Ascending aorta (tissue), 2 donors: Measurements from ENCODE around the gene KRT76. TPM values are rescaled to one million over a fixed set of nuclear protein-coding genes. Genes with fewer than 3 reads are reported as not detected.

Experiments
- DNase-seq, 2 donors: peaks; one replicate each; pipeline ENCODE4 v3.0.0-alpha.2; 2019; ENCODE audit warnings: low spot score in 2 of 2
- H3K27ac ChIP-seq, 2 donors: fragments of 200-600 bp; sonication (generic); one replicate each; pipeline ENCODE4 v1.5.1; 2016 to 2017; ENCODE audit warnings: mild to moderate bottlenecking in 1 of 2
- H3K27me3 ChIP-seq: fragments of 200-600 bp; sonication (generic); one replicate; pipeline ENCODE4 v1.5.1; 2017
- H3K36me3 ChIP-seq, 2 donors: fragments of 200-600 bp; sonication (generic); one replicate each; pipeline ENCODE4 v1.5.1; 2016
- H3K4me1 ChIP-seq, 2 donors: fragments of 200-600 bp; sonication (generic); one replicate each; pipeline ENCODE4 v1.5.1; 2016 to 2017; ENCODE audit warnings: mild to moderate bottlenecking in 1 of 2
- H3K4me3 ChIP-seq, 2 donors: fragments of 200-600 bp; sonication (generic); one replicate each; pipeline ENCODE4 v1.5.1; 2016 to 2017; ENCODE audit warnings: mild to moderate bottlenecking in 1 of 2
- H3K9me3 ChIP-seq, 2 donors: fragments of 200-600 bp; sonication (generic); one replicate each; pipeline ENCODE4 v1.5.1; 2016
- intact Hi-C: fragments of 100-400 bp; cut with DNase I; formaldehyde crosslinking; loops from one replicate; pipeline ENCODE4 v1.15.1; 2023
- total RNA-seq: library from RNA; depleted of rRNA; stranded (reverse); fragments of >200 nt; gene quantifications from one replicate; pipeline ENCODE4 v1.1.0, GENCODE V29; 2016
- TF ChIP-seq, protein P1 (sequence below), 3 experiments: fragments of 200-600 bp in 2 of 3; fragments of 450-650 bp in 1 of 3; sonication (generic) in 2 of 3; IDR thresholded peaks; one replicate each; pipeline ENCODE4 v1.5.1; 2016 to 2019; ENCODE audit warnings: antibody characterized with exemption in 3 of 3, mild to moderate bottlenecking in 1 of 3, moderate library complexity in 1 of 3

KRT76 gene
- total RNA-seq, 1 donor from 2014 or later: not detected

GRCh38 chr12:52769946-52770345 lies 7.2 kb downstream of the KRT76 start:
- Histone ChIP-seq H3K27me3 (no peaks in the 10 kb centered on the region), H3K4me3 (no peak overlapping the region), H3K9me3 (no peaks in the 10 kb centered on the region), H3K36me3 (no peaks in the 10 kb centered on the region), H3K27ac (no peak overlapping the region), H3K4me1 (no peaks in the 10 kb centered on the region)
- TF ChIP-seq, protein P1, sequence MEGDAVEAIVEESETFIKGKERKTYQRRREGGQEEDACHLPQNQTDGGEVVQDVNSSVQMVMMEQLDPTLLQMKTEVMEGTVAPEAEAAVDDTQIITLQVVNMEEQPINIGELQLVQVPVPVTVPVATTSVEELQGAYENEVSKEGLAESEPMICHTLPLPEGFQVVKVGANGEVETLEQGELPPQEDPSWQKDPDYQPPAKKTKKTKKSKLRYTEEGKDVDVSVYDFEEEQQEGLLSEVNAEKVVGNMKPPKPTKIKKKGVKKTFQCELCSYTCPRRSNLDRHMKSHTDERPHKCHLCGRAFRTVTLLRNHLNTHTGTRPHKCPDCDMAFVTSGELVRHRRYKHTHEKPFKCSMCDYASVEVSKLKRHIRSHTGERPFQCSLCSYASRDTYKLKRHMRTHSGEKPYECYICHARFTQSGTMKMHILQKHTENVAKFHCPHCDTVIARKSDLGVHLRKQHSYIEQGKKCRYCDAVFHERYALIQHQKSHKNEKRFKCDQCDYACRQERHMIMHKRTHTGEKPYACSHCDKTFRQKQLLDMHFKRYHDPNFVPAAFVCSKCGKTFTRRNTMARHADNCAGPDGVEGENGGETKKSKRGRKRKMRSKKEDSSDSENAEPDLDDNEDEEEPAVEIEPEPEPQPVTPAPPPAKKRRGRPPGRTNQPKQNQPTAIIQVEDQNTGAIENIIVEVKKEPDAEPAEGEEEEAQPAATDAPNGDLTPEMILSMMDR (IDR thresholded peaks at IDR 0.05): no peak
- DNase-seq: no peak
- intact Hi-C loops: no loop called here

DNA sequence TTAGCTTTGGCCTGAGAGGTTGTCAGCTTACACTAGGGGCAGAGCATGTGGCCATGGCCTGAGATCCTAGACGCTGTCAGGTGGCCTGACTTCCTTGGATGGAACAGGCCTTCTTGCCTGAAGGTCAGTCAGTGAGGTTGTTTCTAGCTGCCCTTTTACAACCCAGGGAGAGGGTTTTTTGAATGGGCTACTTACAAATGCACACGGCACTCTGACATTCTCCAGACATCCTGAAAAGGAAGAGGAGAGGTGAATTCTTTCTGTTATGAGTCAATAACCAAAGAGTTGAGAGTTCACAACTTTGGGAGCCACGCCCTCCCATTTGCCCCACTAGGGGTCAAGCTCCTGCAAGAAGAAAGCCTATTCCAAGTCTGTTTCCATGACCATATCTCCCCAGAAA lies 7.8 kb downstream of the KRT76 start:
- intact Hi-C loops: no loop called here
- TF ChIP-seq, protein P1 (IDR thresholded peaks at IDR 0.05): no peak
- Histone ChIP-seq H3K4me3 (no peak overlapping the region), H3K36me3 (no peaks in the 10 kb centered on the region), H3K9me3 (no peaks in the 10 kb centered on the region), H3K4me1 (no peaks in the 10 kb centered on the region), H3K27ac (no peak overlapping the region), H3K27me3 (no peaks in the 10 kb centered on the region)
- no peak for DNase-seq

- H3K27me3 ChIP-seq: no peaks in the 10 kb centered on the region
- H3K9me3 ChIP-seq: no peaks in the 10 kb centered on the region
- TF ChIP-seq, protein P1 (IDR thresholded peaks at IDR 0.05): no peak
- H3K4me3 ChIP-seq: no peak overlapping the region
- intact Hi-C loops: no loop called here
- no peaks in the 10 kb centered on the region for H3K4me1 ChIP-seq
- no peaks in the 10 kb centered on the region for H3K36me3 ChIP-seq
- no peak for DNase-seq
- H3K27ac ChIP-seq: no peak overlapping the region
Measured at GRCh38 chr12:52768479-52769200, 8.5 kb downstream of the KRT76 start.

DNA sequence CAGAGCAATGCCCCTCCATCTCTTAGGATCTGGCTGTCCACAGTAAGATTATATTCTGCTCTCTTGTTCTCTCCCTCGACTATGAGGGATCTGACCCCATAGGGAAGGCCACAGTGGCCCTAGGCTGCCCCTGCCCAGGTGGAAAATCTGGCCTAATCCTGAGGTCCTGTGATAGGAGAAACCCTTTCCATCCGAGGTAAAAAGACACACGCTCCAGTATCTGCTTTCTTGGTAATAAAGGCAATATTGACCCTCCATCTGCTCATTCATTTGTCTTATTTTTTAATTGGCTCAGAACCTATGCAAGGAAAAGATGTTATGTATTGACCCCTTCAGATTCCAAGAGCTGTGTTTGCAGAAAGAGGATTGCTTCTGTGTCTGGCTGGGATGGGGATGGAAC lies 9.7 kb downstream of the KRT76 start:
- intact Hi-C loops: no loop called here
- H3K36me3 ChIP-seq: no peaks in the 10 kb centered on the region
- DNase-seq: no peak
- no peaks in the 10 kb centered on the region for H3K4me1 ChIP-seq
- H3K27me3 ChIP-seq: no peaks in the 10 kb centered on the region
- no peaks in the 10 kb centered on the region for H3K9me3 ChIP-seq
- no peak overlapping the region for H3K27ac ChIP-seq
- TF ChIP-seq, protein P1 (IDR thresholded peaks at IDR 0.05): no peak
- H3K4me3 ChIP-seq: no peak overlapping the region

DNA sequence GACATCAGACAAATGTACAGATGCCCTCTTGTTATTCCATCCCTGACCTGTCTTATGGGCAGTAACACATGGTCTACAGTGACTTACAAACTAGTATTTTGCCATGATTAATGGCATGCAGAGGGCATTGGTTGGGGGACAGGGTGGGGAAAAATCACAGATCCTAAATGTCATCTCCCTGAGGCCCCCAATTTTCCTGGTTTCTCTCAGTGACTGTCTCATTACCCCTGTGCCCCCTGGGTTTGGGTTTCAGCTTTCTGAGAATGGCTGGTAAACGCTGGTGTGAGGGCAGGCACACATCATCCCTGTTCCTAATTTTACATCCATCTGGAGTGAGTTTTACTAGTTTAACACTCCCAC lies 10.1 kb downstream of the KRT76 start:
- Histone ChIP-seq H3K27ac (no peak overlapping the region), H3K4me1 (no peaks in the 10 kb centered on the region), H3K27me3 (no peaks in the 10 kb centered on the region), H3K4me3 (no peak overlapping the region), H3K36me3 (no peaks in the 10 kb centered on the region), H3K9me3 (no peaks in the 10 kb centered on the region)
- TF ChIP-seq, protein P1 (IDR thresholded peaks at IDR 0.05): no peak
- intact Hi-C loops: no loop called here
- DNase-seq: no peak
